CD4-positive, alpha-beta T cell treated with Interferon gamma for 1 hour (primary cell): ENCODE data around the gene AQP1.

Source experiments
- DNase-seq: peaks from one replicate; pipeline ENCODE4 v3.0.0-alpha.2; 2020

Gene AQP1

GRCh38 chr7:30886608-30887011, 25.0 kb upstream of the AQP1 start:
- DNase-seq: no peak

- no peak for DNase-seq
These were observed 24.2 kb upstream of the AQP1 start for GRCh38 chr7:30887464-30887872.

GRCh38 chr7:30888747-30889146, 22.9 kb upstream of the AQP1 start:
- no peak for DNase-seq

- DNase-seq: no peak
These were observed 21.4 kb upstream of the AQP1 start for GRCh38 chr7:30890226-30890625.

GRCh38 chr7:30893357-30893756, 18.3 kb upstream of the AQP1 start:
- DNase-seq: no peak

- DNase-seq: no peak
These were observed 17.6 kb upstream of the AQP1 start for GRCh38 chr7:30894009-30894408.

GRCh38 chr7:30894866-30895605, 16.6 kb upstream of the AQP1 start:
- DNase-seq: no peak

- no peak for DNase-seq
These were observed 15.6 kb upstream of the AQP1 start for GRCh38 chr7:30896036-30896435.

- no peak for DNase-seq
These were observed 14.6 kb upstream of the AQP1 start for GRCh38 chr7:30896783-30897637.

GRCh38 chr7:30897770-30898169, 13.9 kb upstream of the AQP1 start:
- DNase-seq: no peak

- DNase-seq: no peak
These were observed 13.2 kb upstream of the AQP1 start for GRCh38 chr7:30898411-30898810.

GRCh38 chr7:30899066-30899465, 12.6 kb upstream of the AQP1 start:
- DNase-seq: no peak

GRCh38 chr7:30899630-30900029, 12.0 kb upstream of the AQP1 start:
- no peak for DNase-seq

GRCh38 chr7:30900053-30900452, 11.6 kb upstream of the AQP1 start:
- no peak for DNase-seq

- DNase-seq: no peak
These were observed 10.8 kb upstream of the AQP1 start for GRCh38 chr7:30900803-30901362.

GRCh38 chr7:30901856-30902255, 9.8 kb upstream of the AQP1 start:
- no peak for DNase-seq

- DNase-seq: no peak
These were observed 9.2 kb upstream of the AQP1 start for GRCh38 chr7:30902466-30902865.

- no peak for DNase-seq
These were observed 8.5 kb upstream of the AQP1 start for GRCh38 chr7:30903146-30903545.

- DNase-seq: no peak
These were observed 7.1 kb upstream of the AQP1 start for GRCh38 chr7:30904561-30904960.

- no peak for DNase-seq
These were observed 6.3 kb upstream of the AQP1 start for GRCh38 chr7:30905078-30906012.

GRCh38 chr7:30906014-30906413, 5.6 kb upstream of the AQP1 start:
- DNase-seq: no peak

GRCh38 chr7:30906515-30907240, 5.0 kb upstream of the AQP1 start:
- DNase-seq: no peak
